HepG2 (cell line): Measurements from ENCODE around the gene SPINK7. TPM values are rescaled to one million over a fixed set of nuclear protein-coding genes. Genes with fewer than 3 reads are reported as not detected.

Experiments used
- ATAC-seq: fragments of 200-7000 bp; cut with Tn5 transposase; 3 replicates; pipeline ENCODE4 v1.9.1; 2020; ENCODE audit warnings: mild to moderate bottlenecking, moderate library complexity
- BruUV-seq: library from RNA; stranded (reverse); fragments of 400-500 nt; replicated peaks from 2 replicates; lab custom pipeline; 2021; lab: Mats Ljungman, UMichigan
- CTCF ChIA-PET: fragments of 300-600 bp; formaldehyde crosslinking; extraction: SDS; loops from one replicate; lab custom pipeline; 2021; ENCODE audit warnings: low total read pairs, inconsistent platforms, low intra/inter-chr PET ratio; lab: Yijun Ruan, JAX
- POLR2A ChIA-PET: fragments of 350-600 bp; sonication (Branson Sonifier 250); formaldehyde crosslinking; loops from one replicate; lab custom pipeline; 2020; ENCODE audit warnings: antibody characterized with exemption, inconsistent platforms; lab: Yijun Ruan, JAX
- DNase-seq: peaks from one replicate; pipeline ENCODE4 v3.0.0-alpha.2; 2015; ENCODE audit warnings: low spot score
- FAIRE-seq: peaks from 3 replicates; lab custom pipeline; 2011; peaks lifted over from hg19 to GRCh38; lab: Jason Lieb, UNC
- H2AFZ ChIP-seq: one replicate; pipeline ENCODE4 v1.6.1; 2011; ENCODE audit warnings: low read length, inconsistent platforms
- H3K27ac ChIP-seq: fragments of 300-600 bp; 3 replicates; pipeline ENCODE4 v1.8.0; 2011; ENCODE audit warnings: mixed run types, mild to moderate bottlenecking, mixed read lengths, low read length, inconsistent platforms; ENCODE audit not compliant: insufficient read depth; ENCODE audit errors: extremely low read length
- H3K27me3 ChIP-seq, 2 experiments: fragments of 200-600 bp in 1 of 2; 2 replicates in 1 of 2; 3 replicates in 1 of 2; pipeline versions ENCODE4 v1.6.0 to v1.8.0; 2011; ENCODE audit warnings: low read length in 2 of 2, mild to moderate bottlenecking in 2 of 2, moderate library complexity in 2 of 2, inconsistent platforms in 1 of 2; ENCODE audit not compliant: insufficient read depth in 2 of 2, control insufficient read depth in 1 of 2
- H3K36me3 ChIP-seq, 2 experiments: fragments of 200-600 bp in 1 of 2; replicated peaks in 1 of 2; 2 replicates in 1 of 2; 3 replicates in 1 of 2; pipeline versions ENCODE4 v1.5.1 to v1.8.0; 2011; ENCODE audit warnings: low read length in 2 of 2, inconsistent platforms in 1 of 2; ENCODE audit not compliant: insufficient read depth in 2 of 2, control insufficient read depth in 1 of 2
- H3K4me1 ChIP-seq: 2 replicates; pipeline ENCODE4 v1.5.1; 2012; ENCODE audit warnings: low read length, inconsistent platforms; ENCODE audit not compliant: insufficient read depth
- H3K4me2 ChIP-seq: 2 replicates; pipeline ENCODE4 v1.6.0; 2011; ENCODE audit warnings: low read depth, low read length, inconsistent platforms
- H3K4me3 ChIP-seq, 3 experiments: fragments of 200-600 bp in 1 of 3; sonication (generic), shearing (Covaris generic) in 1 of 3; replicated peaks in 1 of 3; 2 replicates each; pipeline ENCODE4 v1.5.1; 2011 to 2016; ENCODE audit warnings: low read length in 3 of 3, inconsistent platforms in 2 of 3, low read depth in 2 of 3, mild to moderate bottlenecking in 2 of 3, control low read depth in 1 of 3, mixed read lengths in 1 of 3; ENCODE audit not compliant: insufficient read depth in 1 of 3
- H3K79me2 ChIP-seq: one replicate; pipeline ENCODE4 v1.6.1; 2011; ENCODE audit warnings: low read length, inconsistent platforms; ENCODE audit not compliant: insufficient read depth
- H3K9ac ChIP-seq: 2 replicates; pipeline ENCODE4 v1.6.0; 2011; ENCODE audit warnings: mild to moderate bottlenecking, low read depth, low read length, inconsistent platforms; ENCODE audit not compliant: insufficient read depth
- H3K9me3 ChIP-seq: 2 replicates; pipeline ENCODE4 v1.5.1; 2012; ENCODE audit warnings: mild to moderate bottlenecking, low read length
- H4K20me1 ChIP-seq: 2 replicates; pipeline ENCODE4 v1.6.0; 2011; ENCODE audit warnings: inconsistent platforms, mild to moderate bottlenecking, low read length, moderate library complexity; ENCODE audit not compliant: insufficient read depth
- AGO1 ChIP-seq: fragments of 200-400 bp; formaldehyde crosslinking; IDR thresholded peaks from 2 replicates; pipeline ENCODE4 v1.6.1; 2017; ENCODE audit warnings: mild to moderate bottlenecking, low read depth, low read length, moderate library complexity; ENCODE audit not compliant: poor library complexity, severe bottlenecking
- ARNT ChIP-seq: fragments of 450-650 bp; IDR thresholded peaks from 2 replicates; pipeline ENCODE4 v1.6.1; 2017
- ATF7-NPFF ChIP-seq: sonication (generic); formaldehyde crosslinking; IDR thresholded peaks from 2 replicates; pipeline ENCODE4 v1.8.1; 2023; ENCODE audit warnings: mild to moderate bottlenecking, low read depth, missing genetic modification reagents, moderate library complexity
- GATAD2A ChIP-seq: IDR thresholded peaks from 2 replicates; pipeline ENCODE4 v1.6.1; 2016
- HOXA9 ChIP-seq: sonication (generic); formaldehyde crosslinking; IDR thresholded peaks from 2 replicates; pipeline ENCODE4 v1.8.1; 2022; ENCODE audit warnings: missing genetic modification reagents, mild to moderate bottlenecking, moderate library complexity, borderline replicate concordance
- JUNB ChIP-seq: sonication (generic); formaldehyde crosslinking; IDR thresholded peaks from 2 replicates; pipeline ENCODE4 v1.8.0; 2022; ENCODE audit warnings: missing genetic modification reagents, mild to moderate bottlenecking, borderline replicate concordance
- MNT ChIP-seq: fragments of 450-650 bp; IDR thresholded peaks from 2 replicates; pipeline ENCODE4 v1.6.1; 2016
- PCBP2 ChIP-seq: fragments of 200-400 bp; formaldehyde crosslinking; optimal IDR thresholded peaks from 2 replicates; pipeline ENCODE3; 2018; ENCODE audit warnings: low read length, low read depth; ENCODE audit not compliant: poor library complexity, severe bottlenecking
- PHB2 ChIP-seq: fragments of 450-650 bp; IDR thresholded peaks from 2 replicates; pipeline ENCODE4 v1.6.1; 2018; ENCODE audit not compliant: partially characterized antibody
- PRPF4 ChIP-seq: fragments of 200-400 bp; formaldehyde crosslinking; IDR thresholded peaks from 2 replicates; pipeline ENCODE4 v1.6.1; 2016; ENCODE audit warnings: low read length, low read depth; ENCODE audit not compliant: poor library complexity, severe bottlenecking
- SIN3A ChIP-seq: IDR thresholded peaks from 2 replicates; pipeline ENCODE4 v1.6.1; 2011; ENCODE audit warnings: low read depth, mild to moderate bottlenecking, control low read depth, low read length, borderline replicate concordance
- ZBTB20 ChIP-seq: sonication (generic); formaldehyde crosslinking; IDR thresholded peaks from 2 replicates; pipeline ENCODE4 v1.8.1; 2023; ENCODE audit warnings: missing genetic modification reagents, low read depth, mild to moderate bottlenecking, borderline replicate concordance
- ZBTB42 ChIP-seq: sonication (generic); formaldehyde crosslinking; IDR thresholded peaks from 2 replicates; pipeline ENCODE4 v1.5.0; 2020; ENCODE audit warnings: mild to moderate bottlenecking, missing genetic modification reagents
- ZBTB7B ChIP-seq: sonication (generic); formaldehyde crosslinking; IDR thresholded peaks from 2 replicates; pipeline ENCODE4 v1.4.0; 2020; ENCODE audit warnings: missing genetic modification reagents
- ZKSCAN1 ChIP-seq: fragments of 150-350 bp; IDR thresholded peaks from 2 replicates; pipeline ENCODE4 v1.6.1; 2014; ENCODE audit warnings: low read length
- ZNF766 ChIP-seq: sonication (generic); formaldehyde crosslinking; IDR thresholded peaks from 2 replicates; pipeline ENCODE4 v1.5.0; 2020; ENCODE audit warnings: missing genetic modification reagents, borderline replicate concordance
- ZSCAN31 ChIP-seq: sonication (generic); formaldehyde crosslinking; IDR thresholded peaks from 2 replicates; pipeline ENCODE4 v1.5.0; 2020; ENCODE audit warnings: low read depth, mild to moderate bottlenecking, missing genetic modification reagents
- ZXDC ChIP-seq: sonication (generic); formaldehyde crosslinking; IDR thresholded peaks from 2 replicates; pipeline ENCODE4 v1.5.0; 2020; ENCODE audit warnings: mild to moderate bottlenecking, missing genetic modification reagents
- WGBS: methylation state at CpG from one replicate; pipeline ENCODE4 v1.1.6; 2017; ENCODE audit warnings: low lambda C conversion rate; 5-methylcytosine and 5-hydroxymethylcytosine counted together
- in situ Hi-C: cut with HindIII; loops from 2 replicates; pipeline ENCODE4 v1.10.0; 2017; ENCODE audit warnings: low pct_unique_long_range_greater_than_20kb; ENCODE audit not compliant: extremely low pct_ligation_motif_present
- intact Hi-C: fragments of 100-400 bp; cut with micrococcal nuclease; formaldehyde crosslinking; loops from one replicate; pipeline ENCODE4 v1.10.0; 2022; ENCODE audit not compliant: unreplicated experiment
- polyA plus RNA-seq, 8 experiments: library from polyadenylated mRNA; depleted of rRNA in 3 of 8; stranded (reverse) in 7 of 8; unstranded in 1 of 8; fragments of >200 nt; fragmentation: Illumina TruSeq in 4 of 8; extraction: Trizol in 4 of 8; gene quantifications; 2 replicates each; pipeline versions ENCODE4 v1.2.1 to v1.2.3, GENCODE V29; 2011 to 2016; ENCODE audit warnings: low read depth in 4 of 8, missing spikeins in 1 of 8, mixed read lengths in 1 of 8; ENCODE audit not compliant: insufficient read depth in 1 of 8
- total RNA-seq, 5 experiments: library from RNA; depleted of rRNA; stranded (reverse); fragments of >200 nt; fragmentation: Illumina TruSeq; extraction: Trizol; gene quantifications; 2 replicates each; pipeline ENCODE4 v1.2.3, GENCODE V29; 2016; ENCODE audit warnings: low read depth in 1 of 5

Gene SPINK7
- total and polyA plus RNA-seq, 2 of the 13 experiments (the other 11 are each of a cell fraction or from before 2014, with no cell fraction given): 0.15 TPM; not detected in 1

- no peak for TF ChIP-seq MNT
- TF ChIP-seq ZBTB20 (CRISPR knock-in tag): no peak
- TF ChIP-seq JUNB: no peak
- no peak for TF ChIP-seq ZXDC (CRISPR knock-in tag)
Measured at GRCh38 chr5:148309746-148310145, 2.5 kb upstream of the SPINK7 start (continued).

GRCh38 chr5:148311484-148311883 is 739 bp upstream of the SPINK7 start:
- H3K4me3 ChIP-seq: no peak overlapping the region
- in situ Hi-C loops (no loop called here), intact Hi-C loops (no loop called here)
- DNase-seq (no peak), ATAC-seq (no peak), FAIRE-seq (no peak)
- WGBS: 2% methylated on average over 3 of the region's 3 CpGs
- no TSS peak for BruUV-seq
- no peak overlapping the region for H3K4me2 ChIP-seq
- no peaks in the 10 kb centered on the region for H3K36me3 ChIP-seq
- H3K27me3 ChIP-seq: no peaks in the 10 kb centered on the region
- no peak overlapping the region for H2AFZ ChIP-seq
- no peaks in the 10 kb centered on the region for H3K9me3 ChIP-seq
- no peaks in the 10 kb centered on the region for H3K4me1 ChIP-seq
- H3K9ac ChIP-seq: no peak overlapping the region
- H4K20me1 ChIP-seq: no peaks in the 10 kb centered on the region
- H3K27ac ChIP-seq: no peak overlapping the region
- H3K79me2 ChIP-seq: no peaks in the 10 kb centered on the region
- ChIA-PET POLR2A (no interaction called here), CTCF (no interaction called here)
- no peak for TF ChIP-seq ARNT
- no peak for TF ChIP-seq ZNF766
- no peak for TF ChIP-seq ZBTB7B (CRISPR knock-in tag)
- TF ChIP-seq GATAD2A: no peak
- TF ChIP-seq ZXDC (CRISPR knock-in tag): no peak
- TF ChIP-seq PCBP2: no peak
- no peak for TF ChIP-seq ATF7-NPFF (CRISPR knock-in tag)
- no peak for TF ChIP-seq HOXA9 (CRISPR knock-in tag)
- TF ChIP-seq ZSCAN31 (CRISPR knock-in tag): no peak
- TF ChIP-seq PRPF4: no peak
- no peak for TF ChIP-seq ZBTB42 (CRISPR knock-in tag)
- no peak for TF ChIP-seq AGO1
- no peak for TF ChIP-seq ZKSCAN1
- no peak for TF ChIP-seq PHB2
- no peak for TF ChIP-seq SIN3A
